Measurements from ENCODE around the gene BLM.
A peak's percentile ranks its signal among the peaks of the same experiment; 100 is the strongest.

- no peak for TF ChIP-seq SUZ12 (IDR thresholded peaks at IDR 0.05)
- TF ChIP-seq ZNF384 (IDR thresholded peaks at IDR 0.05) = no peak
- no peak for TF ChIP-seq BHLHE40 (IDR thresholded peaks at IDR 0.05; ENCODE audit: borderline replicate concordance)
- TF ChIP-seq SP1 (IDR thresholded peaks at IDR 0.05) = no peak
- TF ChIP-seq L3MBTL2 (conservative IDR thresholded peaks at IDR 0.05) = peak; percentile 90
- TF ChIP-seq, protein P1, sequence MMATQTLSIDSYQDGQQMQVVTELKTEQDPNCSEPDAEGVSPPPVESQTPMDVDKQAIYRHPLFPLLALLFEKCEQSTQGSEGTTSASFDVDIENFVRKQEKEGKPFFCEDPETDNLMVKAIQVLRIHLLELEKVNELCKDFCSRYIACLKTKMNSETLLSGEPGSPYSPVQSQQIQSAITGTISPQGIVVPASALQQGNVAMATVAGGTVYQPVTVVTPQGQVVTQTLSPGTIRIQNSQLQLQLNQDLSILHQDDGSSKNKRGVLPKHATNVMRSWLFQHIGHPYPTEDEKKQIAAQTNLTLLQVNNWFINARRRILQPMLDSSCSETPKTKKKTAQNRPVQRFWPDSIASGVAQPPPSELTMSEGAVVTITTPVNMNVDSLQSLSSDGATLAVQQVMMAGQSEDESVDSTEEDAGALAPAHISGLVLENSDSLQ (IDR thresholded peaks at IDR 0.05) = no peak
- no peak for TF ChIP-seq TARDBP (IDR thresholded peaks at IDR 0.05)
These were observed at the start of gene BLM for GRCh38 chr15:90716976-90717821.
